CD4-positive, CD25-positive, alpha-beta regulatory T cell (primary cell): ENCODE measurements around the gene SIK3. TPM values are rescaled to one million over a fixed set of nuclear protein-coding genes. Genes with fewer than 3 reads are reported as not detected.

Experiments
- ATAC-seq, 2 donors: fragments of 150-1000 bp; cut with Tn5 transposase; one replicate each; pipeline ENCODE4 v1.10.0; 2021; ENCODE audit warnings: low read depth in 2 of 2, moderate number of reproducible peaks in 2 of 2, moderate library complexity in 1 of 2
- DNase-seq, 3 donors: peaks; one replicate each; pipeline versions ENCODE4 v3.0.0 to v3.0.0-alpha.2; 2012 to 2022; ENCODE audit warnings: mixed read lengths in 1 of 3
- H3K27ac ChIP-seq: one replicate; pipeline ENCODE4 v1.7.0; 2013; ENCODE audit warnings: mild to moderate bottlenecking, low read length; ENCODE audit not compliant: insufficient read depth, poor library complexity, severe bottlenecking
- H3K27me3 ChIP-seq: one replicate; pipeline ENCODE4 v1.7.0; 2013; ENCODE audit warnings: low read length; ENCODE audit not compliant: control insufficient read depth, insufficient read depth
- H3K36me3 ChIP-seq: one replicate; pipeline ENCODE4 v1.7.0; 2013; ENCODE audit warnings: mild to moderate bottlenecking, low read length, moderate library complexity; ENCODE audit not compliant: control insufficient read depth, insufficient read depth
- H3K4me1 ChIP-seq: 2 replicates; pipeline ENCODE4 v1.7.0; 2013; ENCODE audit warnings: mild to moderate bottlenecking, low read length; ENCODE audit not compliant: insufficient read depth, control insufficient read depth, poor library complexity, severe bottlenecking
- H3K4me3 ChIP-seq: one replicate; pipeline ENCODE4 v1.7.0; 2013; ENCODE audit warnings: low read depth, mild to moderate bottlenecking, low read length, moderate library complexity
- H3K9me3 ChIP-seq, 2 experiments: 1 replicate in 1 of 2; 2 replicates in 1 of 2; pipeline ENCODE4 v1.7.0; 2013; ENCODE audit warnings: low read length in 2 of 2, mild to moderate bottlenecking in 1 of 2, moderate library complexity in 1 of 2; ENCODE audit not compliant: control insufficient read depth in 2 of 2
- H3K27ac Mint-ChIP-seq, 3 donors: one replicate each; pipeline ENCODE4 v1.8.0; 2020 to 2022; ENCODE audit warnings: mild to moderate bottlenecking in 3 of 3, mixed read lengths in 3 of 3, moderate library complexity in 2 of 3
- H3K27me3 Mint-ChIP-seq: one replicate; pipeline ENCODE4 v1.8.0; 2022; ENCODE audit warnings: mild to moderate bottlenecking, mixed read lengths
- H3K36me3 Mint-ChIP-seq: one replicate; pipeline ENCODE4 v1.8.0; 2020; ENCODE audit warnings: mixed read lengths
- H3K4me1 Mint-ChIP-seq, 4 donors: one replicate each; pipeline ENCODE4 v1.8.0; 2020 to 2022; ENCODE audit warnings: mixed read lengths in 4 of 4, mild to moderate bottlenecking in 1 of 4
- H3K4me3 Mint-ChIP-seq, 4 donors: one replicate each; pipeline ENCODE4 v1.8.0; 2020 to 2022; ENCODE audit warnings: mild to moderate bottlenecking in 4 of 4, mixed read lengths in 4 of 4, moderate library complexity in 3 of 4
- H3K9me3 Mint-ChIP-seq, 7 donors: one replicate each; pipeline ENCODE4 v1.8.0; 2020 to 2022; ENCODE audit warnings: mixed read lengths in 7 of 7, mild to moderate bottlenecking in 3 of 7, moderate library complexity in 2 of 7
- polyA plus RNA-seq, 4 donors: library from polyadenylated mRNA; unstranded; fragments of 300-500 nt; fragmentation: Illumina TruSeq; gene quantifications; one replicate each; pipeline ENCODE4 v1.2.3, GENCODE V29; 2021
- total RNA-seq: library from RNA; stranded (reverse); gene quantifications from one replicate; pipeline ENCODE4 v1.2.3, GENCODE V29; 2022

Gene SIK3
- total and polyA plus RNA-seq, 5 donors from 2014 or later: 7.0 to 55.2 (median 9.4) TPM

DNA sequence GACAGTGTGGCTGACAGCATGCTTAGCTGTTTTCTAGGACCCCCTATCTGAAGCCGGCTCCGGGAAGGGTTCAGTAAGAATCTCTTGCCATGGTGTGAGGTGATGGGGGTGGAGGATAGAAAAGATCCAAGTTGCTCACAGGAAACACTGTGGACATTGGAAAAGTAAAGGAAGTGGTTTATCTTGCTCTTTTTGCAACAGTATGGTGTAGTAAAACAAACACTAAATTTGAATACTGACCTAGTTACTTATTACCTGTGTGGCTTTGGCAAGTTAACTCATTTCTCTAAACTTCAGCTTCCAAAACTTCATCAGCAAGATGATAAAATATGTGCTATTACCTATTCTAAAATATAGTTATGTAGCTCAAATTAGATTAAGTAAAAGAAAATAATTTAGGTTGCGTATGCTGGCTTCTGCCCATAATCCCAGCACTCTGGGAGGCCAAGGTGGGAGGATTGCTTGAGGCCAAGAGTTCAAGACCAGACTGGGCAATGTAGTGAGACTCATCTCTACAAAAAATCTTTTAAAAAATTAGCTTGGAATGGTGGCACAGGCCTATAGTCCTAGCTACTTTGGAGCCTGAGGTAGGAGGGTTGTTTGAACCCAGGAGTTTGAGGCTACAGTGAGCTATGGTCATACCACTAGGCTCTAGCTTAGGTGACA lies 209.2 kb downstream of the SIK3 start:
- H3K27ac Mint-ChIP-seq: peak overlapping the region in 1 of 3 donors; percentile 15
- H3K27me3 ChIP-seq: no peaks in the 10 kb centered on the region
- H3K36me3 ChIP-seq: peaks cover 18% of the 10 kb centered on the region
- H3K27me3 Mint-ChIP-seq: no peaks in the 10 kb centered on the region
- H3K9me3 ChIP-seq: no peaks in the 10 kb centered on the region
- ATAC-seq (no peak), DNase-seq (no peak)
- peaks cover 6% of the 10 kb centered on the region for H3K4me1 ChIP-seq
- no peak overlapping the region for H3K4me3 Mint-ChIP-seq
- no peak overlapping the region for H3K4me3 ChIP-seq
- no peak overlapping the region for H3K27ac ChIP-seq
- peaks cover 28% of the 10 kb centered on the region for H3K36me3 Mint-ChIP-seq
- H3K9me3 Mint-ChIP-seq: no peaks in the 10 kb centered on the region
- peaks cover 11 to 16% (median 14%) of the 10 kb centered on the region in 4 donors for H3K4me1 Mint-ChIP-seq

DNA sequence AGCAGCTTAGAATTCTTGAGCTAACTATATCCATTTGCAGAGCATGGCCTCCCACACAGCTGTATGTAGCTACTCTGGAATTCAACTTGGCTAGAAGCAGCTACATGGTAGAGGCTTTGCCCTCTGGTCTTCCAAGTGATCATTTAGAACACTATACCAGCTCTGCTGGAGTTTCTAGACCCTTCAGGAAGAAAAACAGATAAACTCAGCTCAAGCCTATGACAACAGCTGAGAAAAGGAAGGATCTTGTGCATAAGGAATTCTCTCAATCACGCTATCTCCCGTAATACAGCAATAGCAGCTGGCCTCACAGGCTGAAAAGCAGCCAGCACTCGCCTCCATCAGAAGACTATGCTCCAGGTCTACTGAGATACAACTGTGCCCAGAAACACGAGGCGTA lies 210.2 kb downstream of the SIK3 start:
- no peak overlapping the region for H3K27ac ChIP-seq
- Mint-ChIP-seq H3K27me3 (no peaks in the 10 kb centered on the region), H3K9me3 (no peaks in the 10 kb centered on the region), H3K36me3 (peaks cover 23% of the 10 kb centered on the region), H3K4me1 (peaks cover 9 to 16% (median 14%) of the 10 kb centered on the region in 4 donors), H3K4me3 (no peak overlapping the region), H3K27ac (peak overlapping the region in 1 of 3 donors; percentile 55)
- H3K27me3 ChIP-seq: no peaks in the 10 kb centered on the region
- peaks cover 8% of the 10 kb centered on the region for H3K36me3 ChIP-seq
- H3K9me3 ChIP-seq: no peaks in the 10 kb centered on the region
- ATAC-seq: no peak
- DNase-seq: no peak
- peaks cover 6% of the 10 kb centered on the region for H3K4me1 ChIP-seq
- H3K4me3 ChIP-seq: no peak overlapping the region

DNA sequence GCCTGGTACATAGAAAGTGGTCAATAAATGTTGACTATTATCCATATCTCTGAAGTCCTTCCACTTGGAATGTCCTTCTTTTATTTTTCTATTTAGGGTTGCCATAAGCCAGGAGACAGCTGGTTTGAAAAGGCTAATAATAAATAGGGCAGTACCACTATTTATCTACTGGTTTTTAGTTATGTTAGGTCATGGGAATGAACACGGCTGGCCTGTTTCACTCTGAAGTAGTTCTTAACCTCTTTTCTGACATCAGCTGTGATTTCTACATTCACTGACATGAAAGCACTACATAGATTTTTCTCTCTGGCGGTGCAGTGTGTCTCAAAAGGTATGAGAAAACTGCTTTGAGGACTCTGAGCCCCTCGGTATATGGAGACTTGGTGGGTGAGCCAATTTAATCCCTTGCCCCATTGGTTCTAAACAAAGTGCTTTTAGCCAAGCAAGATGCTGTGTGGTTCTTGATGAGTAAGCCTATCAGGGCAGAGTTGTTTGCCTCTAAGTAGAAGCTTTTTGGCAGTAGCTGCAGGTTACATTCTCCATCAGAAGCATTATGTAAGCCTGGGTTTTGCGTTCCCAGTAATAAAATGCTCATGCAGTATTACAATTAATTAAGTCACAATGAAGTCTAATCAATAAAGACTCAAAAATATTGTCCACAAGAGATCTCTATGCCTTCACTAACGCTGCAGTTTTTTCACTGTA lies 212.1 kb downstream of the SIK3 start:
- Histone ChIP-seq H3K36me3 (no peaks in the 10 kb centered on the region), H3K4me3 (no peak overlapping the region)

DNA sequence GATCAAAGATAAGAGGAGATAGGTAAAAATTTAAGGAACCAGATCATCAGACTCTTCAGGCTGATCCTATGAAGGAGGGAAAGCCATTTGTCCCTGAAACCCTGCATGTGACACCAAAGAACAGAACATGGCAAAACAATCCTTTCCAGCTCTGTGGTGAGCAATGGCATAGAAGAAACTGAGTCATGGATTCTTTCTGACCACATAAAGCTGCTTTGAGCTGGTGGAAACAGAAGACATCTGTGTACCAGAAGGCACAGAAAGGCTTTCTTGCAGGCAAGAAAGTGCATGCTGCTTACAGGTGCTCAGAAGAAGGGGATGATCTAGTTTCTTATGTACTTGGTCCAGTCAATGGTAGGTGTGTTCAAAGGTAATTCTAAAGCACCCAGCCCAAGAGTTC lies 215.8 kb downstream of the SIK3 start:
- Mint-ChIP-seq H3K27ac (peak overlapping the region in 1 of 3 donors; percentile 65), H3K4me1 (peaks cover 0 to 9% (median 6%) of the 10 kb centered on the region in 4 donors), H3K9me3 (no peaks in the 10 kb centered on the region), H3K27me3 (no peaks in the 10 kb centered on the region), H3K36me3 (peaks cover 21% of the 10 kb centered on the region), H3K4me3 (no peak overlapping the region)
- Histone ChIP-seq H3K27me3 (no peaks in the 10 kb centered on the region), H3K4me3 (no peak overlapping the region), H3K36me3 (no peaks in the 10 kb centered on the region), H3K4me1 (no peaks in the 10 kb centered on the region), H3K9me3 (no peaks in the 10 kb centered on the region), H3K27ac (no peak overlapping the region)
- no peak for ATAC-seq
- DNase-seq: no peak

More for the DNA sequence above, 212.1 kb downstream of the SIK3 start:
- H3K36me3 Mint-ChIP-seq: peaks cover 18% of the 10 kb centered on the region
- no peak overlapping the region for H3K4me3 Mint-ChIP-seq
- H3K4me1 ChIP-seq: peaks cover 6% of the 10 kb centered on the region
- H3K27ac ChIP-seq: no peak overlapping the region
- no peak for ATAC-seq
- H3K9me3 Mint-ChIP-seq: no peaks in the 10 kb centered on the region
- H3K4me1 Mint-ChIP-seq: peaks cover 7 to 18% (median 13%) of the 10 kb centered on the region in 4 donors
- no peaks in the 10 kb centered on the region for H3K27me3 Mint-ChIP-seq
- H3K27me3 ChIP-seq: no peaks in the 10 kb centered on the region
- DNase-seq: no peak
- no peak overlapping the region for H3K27ac Mint-ChIP-seq
- no peaks in the 10 kb centered on the region for H3K9me3 ChIP-seq

DNA sequence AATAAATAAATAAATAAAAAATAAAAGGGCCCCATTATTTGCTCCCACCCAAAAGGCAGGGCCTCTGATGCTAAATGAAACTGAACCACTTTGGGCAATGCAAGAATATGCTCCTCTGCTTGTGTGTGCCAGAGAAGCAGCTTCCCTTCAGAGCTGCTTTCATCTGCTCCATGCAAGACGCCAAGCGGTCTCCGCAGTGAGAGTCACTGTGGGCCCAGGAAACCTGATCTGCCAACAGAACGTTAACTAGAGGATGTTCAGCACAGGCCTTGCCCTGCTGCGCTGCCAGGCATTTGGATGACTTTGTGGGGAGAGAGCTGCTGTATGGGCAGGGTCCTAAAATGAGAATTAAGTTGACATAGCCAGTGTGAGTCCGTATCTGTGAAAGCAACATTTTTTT lies 217.1 kb downstream of the SIK3 start:
- Histone ChIP-seq H3K27ac (no peak overlapping the region), H3K4me1 (no peaks in the 10 kb centered on the region), H3K4me3 (no peak overlapping the region), H3K36me3 (peaks cover 5% of the 10 kb centered on the region), H3K9me3 (no peaks in the 10 kb centered on the region), H3K27me3 (no peaks in the 10 kb centered on the region)
- no peaks in the 10 kb centered on the region for H3K9me3 Mint-ChIP-seq
- DNase-seq: no peak
- peaks cover 14% of the 10 kb centered on the region for H3K36me3 Mint-ChIP-seq
- H3K27me3 Mint-ChIP-seq: no peaks in the 10 kb centered on the region
- no peak overlapping the region for H3K4me3 Mint-ChIP-seq
- peaks cover 0 to 9% (median 6%) of the 10 kb centered on the region in 4 donors for H3K4me1 Mint-ChIP-seq
- H3K27ac Mint-ChIP-seq: no peak overlapping the region
- no peak for ATAC-seq

DNA sequence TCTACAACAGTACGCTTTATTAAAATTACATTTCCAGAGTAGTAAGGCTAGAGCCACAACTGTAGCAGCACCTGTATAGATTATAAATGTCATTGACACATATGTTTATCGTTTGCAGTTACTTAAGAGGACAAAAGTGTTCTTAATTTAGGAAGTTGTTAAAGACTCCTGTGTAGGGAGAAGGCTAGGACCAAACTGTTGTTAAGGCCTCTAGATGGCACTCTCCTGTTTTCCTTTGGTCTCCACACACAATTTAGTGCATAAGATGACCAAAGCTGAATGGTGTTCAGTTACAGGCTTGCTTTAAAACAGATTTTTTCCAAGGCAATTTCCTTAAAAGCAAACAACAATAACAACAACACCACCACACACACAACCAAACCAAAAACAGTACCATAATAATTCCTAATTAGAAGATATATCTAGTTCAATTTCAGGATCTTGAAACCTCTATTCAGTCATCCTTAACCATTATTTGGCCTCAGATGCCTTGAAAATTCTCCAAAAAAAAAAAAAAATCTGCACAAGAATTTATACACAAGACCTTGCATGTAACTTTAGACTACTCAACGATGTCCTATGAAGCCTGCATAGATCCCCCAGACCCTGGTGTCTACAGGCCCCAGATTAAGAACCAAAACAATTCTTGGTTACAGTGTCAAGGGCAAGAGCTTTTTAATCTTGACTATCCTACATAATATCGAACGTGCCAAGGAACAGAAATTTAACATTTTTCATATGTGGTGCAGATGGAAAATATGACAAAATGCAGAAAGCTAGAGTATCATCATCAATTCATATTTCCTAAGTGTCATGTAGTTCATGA lies 218.2 kb downstream of the SIK3 start:
- Histone ChIP-seq H3K4me3 (no peak overlapping the region), H3K36me3 (peaks cover 16% of the 10 kb centered on the region), H3K4me1 (no peaks in the 10 kb centered on the region), H3K27ac (no peak overlapping the region), H3K27me3 (no peaks in the 10 kb centered on the region), H3K9me3 (no peaks in the 10 kb centered on the region)
- no peaks in the 10 kb centered on the region for H3K27me3 Mint-ChIP-seq
- H3K4me3 Mint-ChIP-seq: no peak overlapping the region
- peaks cover 23% of the 10 kb centered on the region for H3K36me3 Mint-ChIP-seq
- DNase-seq (peak in 2 of 3 donors; percentile 47 to 70), ATAC-seq (peak; percentile 55 to 65)
- peaks cover 0 to 9% (median 7%) of the 10 kb centered on the region in 4 donors for H3K4me1 Mint-ChIP-seq
- no peak overlapping the region for H3K27ac Mint-ChIP-seq
- H3K9me3 Mint-ChIP-seq: no peaks in the 10 kb centered on the region

DNA sequence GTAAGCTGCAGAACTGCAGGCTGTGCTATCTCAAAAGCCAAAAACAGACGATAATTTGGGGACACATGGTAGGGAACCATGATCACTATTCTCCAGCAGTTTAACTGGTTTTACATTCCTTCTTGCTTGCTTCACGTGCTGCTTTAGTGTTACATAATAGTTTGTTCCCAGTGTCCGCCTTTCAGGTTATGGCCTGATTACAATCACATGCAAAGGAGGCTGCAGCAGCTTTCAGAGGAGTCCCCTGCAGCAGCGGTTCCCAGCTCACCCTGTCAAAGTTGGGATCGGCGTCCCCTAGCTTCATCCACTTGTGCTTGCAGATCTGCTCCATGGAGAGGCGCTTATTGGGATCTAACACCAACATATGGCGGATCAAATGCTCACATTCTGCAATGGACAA lies 221.6 kb downstream of the SIK3 start:
- Histone ChIP-seq H3K9me3 (no peaks in the 10 kb centered on the region), H3K4me1 (no peaks in the 10 kb centered on the region), H3K27ac (no peak overlapping the region), H3K27me3 (no peaks in the 10 kb centered on the region), H3K36me3 (peaks cover 41% of the 10 kb centered on the region), H3K4me3 (no peak overlapping the region)
- Mint-ChIP-seq H3K9me3 (peaks cover 0 to 1% (median 0%) of the 10 kb centered on the region in 7 donors), H3K4me1 (peaks cover 0 to 11% (median 4%) of the 10 kb centered on the region in 4 donors), H3K27me3 (no peaks in the 10 kb centered on the region), H3K36me3 (peaks cover 43% of the 10 kb centered on the region), H3K27ac (peak overlapping the region in 1 of 3 donors; percentile 64), H3K4me3 (no peak overlapping the region)
- DNase-seq: no peak
- ATAC-seq: no peak
